ENCODE measurements around the gene KIAA0825. TPM values are rescaled to one million over a fixed set of nuclear protein-coding genes. Genes with fewer than 3 reads are reported as not detected.

KIAA0825 gene
- total RNA-seq, 1 donor from 2014 or later: 5.2 TPM

- Histone ChIP-seq H3K4me3 (ENCODE audit: low read length in 3 of 3) (no peak overlapping the region), H3K4me1 (ENCODE audit: control insufficient read depth in 3 of 3, insufficient read depth in 3 of 3, low read length in 3 of 3) (no peaks in the 10 kb centered on the region), H3K9ac (ENCODE audit: low read depth in 1 of 3, low read length in 3 of 3) (no peak overlapping the region), H3K27ac (ENCODE audit: low read depth, low read length) (no peak overlapping the region), H3K9me3 (ENCODE audit: control insufficient read depth in 3 of 3, low read length in 3 of 3) (no peaks in the 10 kb centered on the region), H3K36me3 (ENCODE audit: control insufficient read depth in 3 of 3, insufficient read depth in 3 of 3, low read length in 3 of 3) (no peaks in the 10 kb centered on the region), H3K27me3 (ENCODE audit: control insufficient read depth in 3 of 3, insufficient read depth in 3 of 3, low read length in 3 of 3) (no peaks in the 10 kb centered on the region)
These were observed 195.6 kb downstream of the KIAA0825 start for GRCh38 chr5:94422812-94423211.

DNA sequence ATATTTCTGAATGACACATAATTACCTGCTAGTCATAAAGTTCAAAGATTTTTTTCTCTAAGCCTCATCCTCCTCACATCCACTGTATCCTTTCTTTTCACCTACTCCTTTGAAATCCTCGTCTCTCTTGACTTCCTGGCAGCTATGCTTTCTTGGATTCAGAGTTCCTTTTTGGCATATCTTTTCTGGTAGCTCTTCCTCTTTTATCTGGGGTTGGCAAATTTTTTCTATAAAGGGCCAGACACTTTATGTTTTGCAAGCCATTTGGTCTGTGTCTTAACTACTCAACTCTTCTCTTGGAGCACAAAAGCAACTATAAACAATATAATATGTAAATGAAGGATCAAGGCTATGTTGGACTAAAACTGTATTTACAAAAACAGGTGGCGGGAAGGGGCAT is 197.5 kb downstream of the KIAA0825 start:
- H3K9me3 ChIP-seq (ENCODE audit: control insufficient read depth in 3 of 3, low read length in 3 of 3): no peaks in the 10 kb centered on the region
- H3K27me3 ChIP-seq (ENCODE audit: control insufficient read depth in 3 of 3, insufficient read depth in 3 of 3, low read length in 3 of 3): no peaks in the 10 kb centered on the region
- no peak overlapping the region for H3K27ac ChIP-seq (ENCODE audit: low read depth, low read length)
- no peaks in the 10 kb centered on the region for H3K36me3 ChIP-seq (ENCODE audit: control insufficient read depth in 3 of 3, insufficient read depth in 3 of 3, low read length in 3 of 3)
- H3K9ac ChIP-seq (ENCODE audit: low read depth in 1 of 3, low read length in 3 of 3): no peak overlapping the region
- H3K4me3 ChIP-seq (ENCODE audit: low read length in 3 of 3): no peak overlapping the region
- H3K4me1 ChIP-seq (ENCODE audit: control insufficient read depth in 3 of 3, insufficient read depth in 3 of 3, low read length in 3 of 3): no peaks in the 10 kb centered on the region

GRCh38 chr5:94415798-94416197 is 202.6 kb downstream of the KIAA0825 start:
- no peaks in the 10 kb centered on the region for H3K4me1 ChIP-seq (ENCODE audit: control insufficient read depth in 3 of 3, insufficient read depth in 3 of 3, low read length in 3 of 3)
- H3K9me3 ChIP-seq (ENCODE audit: control insufficient read depth in 3 of 3, low read length in 3 of 3): peaks cover 0 to 2% (median 0%) of the 10 kb centered on the region in 3 donors
- H3K4me3 ChIP-seq (ENCODE audit: low read length in 3 of 3): no peak overlapping the region
- no peak overlapping the region for H3K27ac ChIP-seq (ENCODE audit: low read depth, low read length)
- no peak overlapping the region for H3K9ac ChIP-seq (ENCODE audit: low read depth in 1 of 3, low read length in 3 of 3)
- no peaks in the 10 kb centered on the region for H3K27me3 ChIP-seq (ENCODE audit: control insufficient read depth in 3 of 3, insufficient read depth in 3 of 3, low read length in 3 of 3)
- H3K36me3 ChIP-seq (ENCODE audit: control insufficient read depth in 3 of 3, insufficient read depth in 3 of 3, low read length in 3 of 3): no peaks in the 10 kb centered on the region

DNA sequence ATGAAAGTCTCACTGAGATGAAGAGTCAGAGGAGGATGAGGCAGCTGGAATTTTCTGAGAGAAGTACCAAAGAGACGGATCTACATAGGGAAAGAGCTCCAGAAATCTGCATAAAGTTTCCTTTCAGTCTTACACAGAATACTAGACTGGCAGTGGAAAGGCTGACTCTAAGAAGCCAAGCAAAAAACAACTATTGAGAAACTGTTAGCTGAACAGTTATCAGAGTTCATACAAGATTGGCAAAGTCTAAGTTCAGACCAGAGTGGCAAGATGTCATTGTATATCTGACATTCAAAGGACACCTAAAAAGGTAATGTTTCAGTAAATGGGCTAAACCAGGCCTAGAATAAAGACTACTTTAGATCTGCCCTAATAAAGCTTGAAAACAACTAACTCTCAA is 209.0 kb downstream of the KIAA0825 start:
- no peak overlapping the region for H3K4me3 ChIP-seq (ENCODE audit: low read length in 3 of 3)
- no peak overlapping the region for H3K27ac ChIP-seq (ENCODE audit: low read depth, low read length)
- no peaks in the 10 kb centered on the region for H3K4me1 ChIP-seq (ENCODE audit: control insufficient read depth in 3 of 3, insufficient read depth in 3 of 3, low read length in 3 of 3)
- H3K27me3 ChIP-seq (ENCODE audit: control insufficient read depth in 3 of 3, insufficient read depth in 3 of 3, low read length in 3 of 3): no peaks in the 10 kb centered on the region
- no peak overlapping the region for H3K9ac ChIP-seq (ENCODE audit: low read depth in 1 of 3, low read length in 3 of 3)
- no peaks in the 10 kb centered on the region for H3K36me3 ChIP-seq (ENCODE audit: control insufficient read depth in 3 of 3, insufficient read depth in 3 of 3, low read length in 3 of 3)
- H3K9me3 ChIP-seq (ENCODE audit: control insufficient read depth in 3 of 3, low read length in 3 of 3): no peaks in the 10 kb centered on the region

GRCh38 chr5:94407023-94407422 is 211.4 kb downstream of the KIAA0825 start:
- Histone ChIP-seq H3K36me3 (ENCODE audit: control insufficient read depth in 3 of 3, insufficient read depth in 3 of 3, low read length in 3 of 3) (no peaks in the 10 kb centered on the region), H3K4me3 (ENCODE audit: low read length in 3 of 3) (no peak overlapping the region), H3K4me1 (ENCODE audit: control insufficient read depth in 3 of 3, insufficient read depth in 3 of 3, low read length in 3 of 3) (no peaks in the 10 kb centered on the region), H3K9me3 (ENCODE audit: control insufficient read depth in 3 of 3, low read length in 3 of 3) (no peaks in the 10 kb centered on the region), H3K9ac (ENCODE audit: low read depth in 1 of 3, low read length in 3 of 3) (no peak overlapping the region), H3K27ac (ENCODE audit: low read depth, low read length) (no peak overlapping the region), H3K27me3 (ENCODE audit: control insufficient read depth in 3 of 3, insufficient read depth in 3 of 3, low read length in 3 of 3) (no peaks in the 10 kb centered on the region)

DNA sequence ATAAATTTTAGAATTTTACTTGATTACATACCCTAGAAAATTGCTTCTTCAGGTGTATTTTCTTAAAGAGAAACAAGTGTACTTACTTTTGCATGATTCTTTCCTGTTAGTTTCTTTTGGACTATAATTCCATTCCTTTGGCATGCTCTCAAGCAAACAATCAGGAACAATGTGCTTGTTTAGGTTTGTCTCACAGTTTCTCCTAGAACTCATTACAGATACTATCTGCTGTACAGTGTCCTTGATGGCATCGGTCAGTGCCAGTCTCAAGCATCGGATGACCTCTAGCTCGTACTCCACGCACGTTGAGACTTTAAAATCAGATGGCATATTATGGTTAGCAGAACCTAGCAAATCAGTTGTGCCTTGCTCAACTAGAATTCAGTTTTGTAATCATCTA is 214.9 kb downstream of the KIAA0825 start:
- Histone ChIP-seq H3K4me3 (ENCODE audit: low read length in 3 of 3) (no peak overlapping the region), H3K4me1 (ENCODE audit: control insufficient read depth in 3 of 3, insufficient read depth in 3 of 3, low read length in 3 of 3) (no peaks in the 10 kb centered on the region), H3K9me3 (ENCODE audit: control insufficient read depth in 3 of 3, low read length in 3 of 3) (no peaks in the 10 kb centered on the region), H3K27me3 (ENCODE audit: control insufficient read depth in 3 of 3, insufficient read depth in 3 of 3, low read length in 3 of 3) (no peaks in the 10 kb centered on the region), H3K9ac (ENCODE audit: low read depth in 1 of 3, low read length in 3 of 3) (no peak overlapping the region), H3K27ac (ENCODE audit: low read depth, low read length) (no peak overlapping the region), H3K36me3 (ENCODE audit: control insufficient read depth in 3 of 3, insufficient read depth in 3 of 3, low read length in 3 of 3) (no peaks in the 10 kb centered on the region)

- H3K27ac ChIP-seq (ENCODE audit: low read depth, low read length): no peak overlapping the region
- no peaks in the 10 kb centered on the region for H3K9me3 ChIP-seq (ENCODE audit: control insufficient read depth in 3 of 3, low read length in 3 of 3)
- H3K4me3 ChIP-seq (ENCODE audit: low read length in 3 of 3): no peak overlapping the region
- no peaks in the 10 kb centered on the region for H3K4me1 ChIP-seq (ENCODE audit: control insufficient read depth in 3 of 3, insufficient read depth in 3 of 3, low read length in 3 of 3)
- no peaks in the 10 kb centered on the region for H3K36me3 ChIP-seq (ENCODE audit: control insufficient read depth in 3 of 3, insufficient read depth in 3 of 3, low read length in 3 of 3)
- no peaks in the 10 kb centered on the region for H3K27me3 ChIP-seq (ENCODE audit: control insufficient read depth in 3 of 3, insufficient read depth in 3 of 3, low read length in 3 of 3)
- no peak overlapping the region for H3K9ac ChIP-seq (ENCODE audit: low read depth in 1 of 3, low read length in 3 of 3)
These were observed 216.3 kb downstream of the KIAA0825 start for GRCh38 chr5:94402096-94402495.

DNA sequence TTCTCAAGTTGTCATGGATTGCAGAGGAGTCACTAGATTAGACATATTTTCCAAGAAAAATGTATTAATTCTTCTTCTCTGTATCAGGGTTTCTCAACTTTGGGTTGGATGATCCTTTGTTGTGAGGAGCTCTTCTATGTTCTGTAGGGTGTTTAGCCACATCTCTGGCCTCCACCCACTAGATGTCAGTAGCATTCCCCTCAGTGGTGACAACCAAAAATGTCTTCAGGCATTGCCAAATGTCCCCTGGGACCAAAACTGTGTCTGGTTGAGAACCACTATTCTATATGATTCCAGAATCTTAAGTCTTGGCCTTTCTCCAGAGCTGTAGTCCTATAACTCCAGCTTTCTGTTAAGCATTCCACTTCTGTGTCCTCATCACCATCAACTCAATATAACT is 220.9 kb downstream of the KIAA0825 start:
- H3K4me3 ChIP-seq (ENCODE audit: low read length in 3 of 3): no peak overlapping the region
- H3K36me3 ChIP-seq (ENCODE audit: control insufficient read depth in 3 of 3, insufficient read depth in 3 of 3, low read length in 3 of 3): no peaks in the 10 kb centered on the region
- H3K27ac ChIP-seq (ENCODE audit: low read depth, low read length): no peak overlapping the region
- no peaks in the 10 kb centered on the region for H3K27me3 ChIP-seq (ENCODE audit: control insufficient read depth in 3 of 3, insufficient read depth in 3 of 3, low read length in 3 of 3)
- H3K4me1 ChIP-seq (ENCODE audit: control insufficient read depth in 3 of 3, insufficient read depth in 3 of 3, low read length in 3 of 3): no peaks in the 10 kb centered on the region
- H3K9ac ChIP-seq (ENCODE audit: low read depth in 1 of 3, low read length in 3 of 3): no peak overlapping the region
- H3K9me3 ChIP-seq (ENCODE audit: control insufficient read depth in 3 of 3, low read length in 3 of 3): no peaks in the 10 kb centered on the region

- Histone ChIP-seq H3K9ac (ENCODE audit: low read depth in 1 of 3, low read length in 3 of 3) (no peak overlapping the region), H3K36me3 (ENCODE audit: control insufficient read depth in 3 of 3, insufficient read depth in 3 of 3, low read length in 3 of 3) (no peaks in the 10 kb centered on the region), H3K27ac (ENCODE audit: low read depth, low read length) (no peak overlapping the region)
These were observed 221.7 kb downstream of the KIAA0825 start for GRCh38 chr5:94396687-94397086.

DNA sequence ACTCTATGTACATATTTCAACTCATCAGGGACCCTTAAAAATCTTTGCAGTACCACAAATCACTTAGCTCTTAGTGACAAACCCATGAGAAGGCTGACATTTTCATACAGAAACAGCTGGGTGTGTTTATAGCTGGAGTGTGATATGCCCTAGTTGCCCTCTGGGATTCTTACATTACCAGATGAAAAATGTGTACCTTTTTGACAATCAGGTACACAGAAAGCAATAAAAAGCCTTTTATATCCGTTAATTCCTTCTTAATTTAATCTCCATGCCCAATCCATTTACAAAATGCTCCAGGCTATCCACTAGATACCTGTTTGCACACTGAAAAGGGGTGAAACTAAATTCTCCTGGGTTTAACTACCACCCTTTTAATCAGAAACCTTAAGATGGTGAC is 222.9 kb downstream of the KIAA0825 start:
- H3K9me3 ChIP-seq (ENCODE audit: control insufficient read depth in 3 of 3, low read length in 3 of 3): no peaks in the 10 kb centered on the region
- H3K4me1 ChIP-seq (ENCODE audit: control insufficient read depth in 3 of 3, insufficient read depth in 3 of 3, low read length in 3 of 3): no peaks in the 10 kb centered on the region
- H3K4me3 ChIP-seq (ENCODE audit: low read length in 3 of 3): no peak overlapping the region
- H3K9ac ChIP-seq (ENCODE audit: low read depth in 1 of 3, low read length in 3 of 3): no peak overlapping the region
- no peaks in the 10 kb centered on the region for H3K36me3 ChIP-seq (ENCODE audit: control insufficient read depth in 3 of 3, insufficient read depth in 3 of 3, low read length in 3 of 3)
- no peaks in the 10 kb centered on the region for H3K27me3 ChIP-seq (ENCODE audit: control insufficient read depth in 3 of 3, insufficient read depth in 3 of 3, low read length in 3 of 3)
- H3K27ac ChIP-seq (ENCODE audit: low read depth, low read length): no peak overlapping the region

More at GRCh38 chr5:94396687-94397086, 221.7 kb downstream of the KIAA0825 start:
- Histone ChIP-seq H3K4me1 (ENCODE audit: control insufficient read depth in 3 of 3, insufficient read depth in 3 of 3, low read length in 3 of 3) (no peaks in the 10 kb centered on the region), H3K27me3 (ENCODE audit: control insufficient read depth in 3 of 3, insufficient read depth in 3 of 3, low read length in 3 of 3) (no peaks in the 10 kb centered on the region), H3K9me3 (ENCODE audit: control insufficient read depth in 3 of 3, low read length in 3 of 3) (no peaks in the 10 kb centered on the region), H3K4me3 (ENCODE audit: low read length in 3 of 3) (no peak overlapping the region)

DNA sequence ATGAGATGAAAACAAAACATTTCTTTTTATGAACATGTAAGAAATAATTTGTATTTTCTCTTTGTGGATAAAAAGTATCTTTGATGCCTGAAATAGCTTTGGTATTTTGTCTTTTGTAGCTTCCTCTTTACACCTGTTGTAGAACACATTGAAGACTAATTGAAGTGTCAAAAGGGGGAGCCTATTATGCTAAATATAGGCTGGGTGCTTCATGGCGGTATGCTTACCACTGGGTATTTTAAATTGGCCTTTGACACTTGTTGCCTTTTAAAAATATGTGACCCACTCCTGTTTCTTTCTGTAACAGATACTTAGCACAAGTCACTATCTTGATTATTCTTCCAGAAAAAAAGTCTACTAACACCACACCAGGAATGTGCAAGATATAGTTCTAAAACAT is 226.4 kb downstream of the KIAA0825 start:
- Histone ChIP-seq H3K4me3 (ENCODE audit: low read length in 3 of 3) (no peak overlapping the region), H3K9me3 (ENCODE audit: control insufficient read depth in 3 of 3, low read length in 3 of 3) (no peaks in the 10 kb centered on the region), H3K27ac (ENCODE audit: low read depth, low read length) (no peak overlapping the region), H3K4me1 (ENCODE audit: control insufficient read depth in 3 of 3, insufficient read depth in 3 of 3, low read length in 3 of 3) (no peaks in the 10 kb centered on the region), H3K27me3 (ENCODE audit: control insufficient read depth in 3 of 3, insufficient read depth in 3 of 3, low read length in 3 of 3) (no peaks in the 10 kb centered on the region), H3K9ac (ENCODE audit: low read depth in 1 of 3, low read length in 3 of 3) (no peak overlapping the region), H3K36me3 (ENCODE audit: control insufficient read depth in 3 of 3, insufficient read depth in 3 of 3, low read length in 3 of 3) (no peaks in the 10 kb centered on the region)

Data from skeletal muscle tissue (tissue), 4 donors.